Liver (tissue), 9 donors: ENCODE results near the gene KCNQ5. TPM values are rescaled to one million over a fixed set of nuclear protein-coding genes. Genes with fewer than 3 reads are reported as not detected.

Source experiments
- DNase-seq: peaks from one replicate; pipeline ENCODE4 v3.0.0-alpha.2; 2017; ENCODE audit warnings: low spot score
- H3K27ac ChIP-seq, 2 donors: one replicate each; pipeline ENCODE4 v1.7.0; 2013; ENCODE audit warnings: inconsistent platforms in 2 of 2, low read length in 2 of 2, control low read depth in 1 of 2, low read depth in 1 of 2, mild to moderate bottlenecking in 1 of 2
- H3K27me3 ChIP-seq, 4 donors: one replicate each; pipeline versions ENCODE4 v1.6.1 to v1.7.0; 2013; ENCODE audit warnings: low read length in 3 of 4, inconsistent platforms in 1 of 4, mild to moderate bottlenecking in 1 of 4, moderate library complexity in 1 of 4; ENCODE audit not compliant: control insufficient read depth in 4 of 4, insufficient read depth in 4 of 4
- H3K36me3 ChIP-seq, 4 donors: one replicate each; pipeline versions ENCODE4 v1.6.1 to v1.7.0; 2013; ENCODE audit warnings: low read length in 3 of 4, mild to moderate bottlenecking in 3 of 4, low read depth in 1 of 4, moderate library complexity in 1 of 4; ENCODE audit not compliant: control insufficient read depth in 4 of 4, insufficient read depth in 3 of 4
- H3K4me1 ChIP-seq, 4 donors: one replicate each; pipeline versions ENCODE4 v1.6.1 to v1.7.0; 2013; ENCODE audit warnings: low read length in 3 of 4, mild to moderate bottlenecking in 3 of 4, moderate library complexity in 1 of 4; ENCODE audit not compliant: control insufficient read depth in 4 of 4, insufficient read depth in 4 of 4
- H3K4me3 ChIP-seq, 3 donors: one replicate each; pipeline versions ENCODE4 v1.6.1 to v1.7.0; 2013; ENCODE audit warnings: low read length in 3 of 3, control low read depth in 1 of 3, low read depth in 1 of 3, mild to moderate bottlenecking in 1 of 3
- H3K9ac ChIP-seq, 2 donors: one replicate each; pipeline ENCODE4 v1.7.0; 2013; ENCODE audit warnings: low read length in 2 of 2, mild to moderate bottlenecking in 2 of 2, moderate library complexity in 2 of 2, control low read depth in 1 of 2, low read depth in 1 of 2
- H3K9me3 ChIP-seq, 4 donors: one replicate each; pipeline versions ENCODE4 v1.6.1 to v1.7.0; 2013; ENCODE audit warnings: low read length in 3 of 4; ENCODE audit not compliant: control insufficient read depth in 4 of 4
- ATF3 ChIP-seq: IDR thresholded peaks from 2 replicates; pipeline ENCODE4 v1.6.1; 2016; ENCODE audit warnings: antibody characterized with exemption
- CTCF ChIP-seq: fragments of 150-350 bp; IDR thresholded peaks from 2 replicates; pipeline ENCODE4 v1.5.1; 2017; ENCODE audit warnings: improper control_type of control experiment, low read depth, low read length; ENCODE audit not compliant: missing input control
- EGR1 ChIP-seq, 2 donors: IDR thresholded peaks; 2 replicates each; pipeline ENCODE4 v1.6.1; 2016 to 2018; ENCODE audit warnings: antibody characterized with exemption in 2 of 2, low read depth in 2 of 2
- FOXA1 ChIP-seq: IDR thresholded peaks from 2 replicates; pipeline ENCODE4 v1.6.1; 2016; ENCODE audit warnings: antibody characterized with exemption
- FOXA2 ChIP-seq: IDR thresholded peaks from 2 replicates; pipeline ENCODE4 v1.6.1; 2016; ENCODE audit warnings: antibody characterized with exemption
- GABPA ChIP-seq, 2 donors: IDR thresholded peaks in 1 of 2; conservative IDR thresholded peaks in 1 of 2; 2 replicates each; pipeline ENCODE4 v1.6.1; 2016; ENCODE audit warnings: antibody characterized with exemption in 2 of 2, mild to moderate bottlenecking in 1 of 2, moderate library complexity in 1 of 2
- HNF4A ChIP-seq, 2 donors: conservative IDR thresholded peaks; 2 replicates each; pipeline ENCODE4 v1.6.1; 2016; ENCODE audit warnings: antibody characterized with exemption in 2 of 2, mild to moderate bottlenecking in 2 of 2
- HNF4G ChIP-seq: IDR thresholded peaks from 2 replicates; pipeline ENCODE4 v1.6.1; 2016; ENCODE audit warnings: antibody characterized with exemption
- JUND ChIP-seq, 2 donors: IDR thresholded peaks; 2 replicates each; pipeline ENCODE4 v1.6.1; 2016; ENCODE audit warnings: antibody characterized with exemption in 2 of 2
- MAX ChIP-seq: IDR thresholded peaks from 2 replicates; pipeline ENCODE4 v1.6.1; 2016; ENCODE audit warnings: antibody characterized with exemption
- NR2F2 ChIP-seq: IDR thresholded peaks from 2 replicates; pipeline ENCODE4 v1.6.1; 2016; ENCODE audit warnings: antibody characterized with exemption
- RAD21 ChIP-seq, 2 donors: IDR thresholded peaks; 2 replicates each; pipeline ENCODE4 v1.6.1; 2016; ENCODE audit warnings: antibody characterized with exemption in 2 of 2, mild to moderate bottlenecking in 2 of 2
- REST ChIP-seq: IDR thresholded peaks from 2 replicates; pipeline ENCODE4 v1.6.1; 2016; ENCODE audit warnings: antibody characterized with exemption, mild to moderate bottlenecking
- RXRA ChIP-seq, 2 donors: IDR thresholded peaks; 2 replicates each; pipeline ENCODE4 v1.6.1; 2017 to 2018; ENCODE audit warnings: antibody characterized with exemption in 2 of 2, mild to moderate bottlenecking in 1 of 2
- SP1 ChIP-seq: IDR thresholded peaks from 2 replicates; pipeline ENCODE4 v1.6.1; 2018; ENCODE audit warnings: antibody characterized with exemption, mild to moderate bottlenecking
- TAF1 ChIP-seq: conservative IDR thresholded peaks from 2 replicates; pipeline ENCODE4 v1.6.1; 2016; ENCODE audit warnings: antibody characterized with exemption, mild to moderate bottlenecking
- YY1 ChIP-seq: IDR thresholded peaks from 2 replicates; pipeline ENCODE4 v1.6.1; 2016; ENCODE audit warnings: antibody characterized with exemption, mild to moderate bottlenecking
- ZBTB33 ChIP-seq: IDR thresholded peaks from 2 replicates; pipeline ENCODE4 v1.6.1; 2016; ENCODE audit warnings: antibody characterized with exemption
- WGBS: extraction: QIAGEN DNeasy Blood & Tissue Kit; methylation state at CpG from one replicate; pipeline ENCODE4 v1.1.7; 2013; 5-methylcytosine and 5-hydroxymethylcytosine counted together
- polyA plus RNA-seq, 2 donors: library from polyadenylated mRNA; stranded (reverse) in 1 of 2; unstranded in 1 of 2; fragments of 200-250 nt in 1 of 2; fragments of >200 nt in 1 of 2; fragmentation: Nextera tagmentation in 1 of 2; extraction: Ambion mirVana in 1 of 2; gene quantifications; one replicate each; pipeline versions ENCODE4 v1.2.1 to v1.2.3, GENCODE V29; 2013 to 2015
- total RNA-seq, 2 donors: library from RNA; depleted of rRNA; stranded (reverse); fragments of >200 nt; gene quantifications; one replicate each; pipeline ENCODE4 v1.2.3, GENCODE V29; 2014
- donor health status: healthy.
- donor health status: healthy.
- donor health status: healthy.
- donor health status: healthy.
- donor health status: healthy.

KCNQ5 gene
- total and polyA plus RNA-seq, 4 donors = 0.02 to 1.1 (median 0.15) TPM

GRCh38 chr6:73073238-73073637 lies 451.4 kb downstream of the KCNQ5 start:
- TF ChIP-seq ATF3 (no peak), TAF1 (no peak), CTCF (no peak), GABPA (IDR thresholded peaks at IDR 0.05 in 1 of 2, conservative IDR thresholded peaks at IDR 0.05 in 1 of 2) (no peak), HNF4A (conservative IDR thresholded peaks at IDR 0.05) (no peak), YY1 (no peak), FOXA2 (no peak), MAX (no peak), FOXA1 (no peak), REST (no peak), NR2F2 (no peak), HNF4G (no peak), SP1 (no peak), EGR1 (IDR thresholded peaks at IDR 0.05; ENCODE audit: low read depth in 2 of 2) (no peak), RXRA (IDR thresholded peaks at IDR 0.05) (no peak), RAD21 (IDR thresholded peaks at IDR 0.05) (no peak), ZBTB33 (no peak), JUND (IDR thresholded peaks at IDR 0.05) (no peak)
- Histone ChIP-seq H3K9ac (no peak overlapping the region), H3K27me3 (peaks cover 0 to 3% (median 0%) of the 10 kb centered on the region in 4 donors), H3K4me1 (no peaks in the 10 kb centered on the region), H3K4me3 (no peak overlapping the region), H3K9me3 (no peaks in the 10 kb centered on the region), H3K36me3 (no peaks in the 10 kb centered on the region), H3K27ac (no peak overlapping the region)
- no peak for DNase-seq
- WGBS = 69% methylated on average over 2 of the region's 2 CpGs

- H3K9ac ChIP-seq = no peak overlapping the region
- TF ChIP-seq RXRA (IDR thresholded peaks at IDR 0.05) = no peak
- TF ChIP-seq SP1 = no peak
- TF ChIP-seq FOXA1 = no peak
- TF ChIP-seq JUND (IDR thresholded peaks at IDR 0.05) = no peak
- TF ChIP-seq FOXA2 = no peak
- TF ChIP-seq HNF4A (conservative IDR thresholded peaks at IDR 0.05) = no peak
- TF ChIP-seq RAD21 (IDR thresholded peaks at IDR 0.05) = no peak
- no peak for TF ChIP-seq HNF4G
- TF ChIP-seq ZBTB33 = no peak
- no peak for TF ChIP-seq EGR1 (IDR thresholded peaks at IDR 0.05; ENCODE audit: low read depth in 2 of 2)
- TF ChIP-seq GABPA (IDR thresholded peaks at IDR 0.05 in 1 of 2, conservative IDR thresholded peaks at IDR 0.05 in 1 of 2) = no peak
- no peak for TF ChIP-seq NR2F2
- H3K4me1 ChIP-seq = no peaks in the 10 kb centered on the region
- H3K27me3 ChIP-seq = peaks cover 0 to 3% (median 0%) of the 10 kb centered on the region in 4 donors
- no peaks in the 10 kb centered on the region for H3K9me3 ChIP-seq
- 52% methylated on average over 1 of the region's 1 CpG for WGBS
- H3K36me3 ChIP-seq = no peaks in the 10 kb centered on the region
- no peak for DNase-seq
- no peak overlapping the region for H3K27ac ChIP-seq
- H3K4me3 ChIP-seq = no peak overlapping the region
Observed at GRCh38 chr6:73074175-73074574, 452.3 kb downstream of the KCNQ5 start.
